OCI-M1 (cell line): ENCODE results near the gene KCNH1.
"Not testable (repeated sequence)": the region's sequence is repeated elsewhere in the genome, so short reads cannot be mapped to it uniquely, and the experiment has no call there.

Source experiments
- DNase-seq: peaks from one replicate; lab custom pipeline; 2025; lab: John Stamatoyannopoulos, UW

Gene KCNH1

DNA sequence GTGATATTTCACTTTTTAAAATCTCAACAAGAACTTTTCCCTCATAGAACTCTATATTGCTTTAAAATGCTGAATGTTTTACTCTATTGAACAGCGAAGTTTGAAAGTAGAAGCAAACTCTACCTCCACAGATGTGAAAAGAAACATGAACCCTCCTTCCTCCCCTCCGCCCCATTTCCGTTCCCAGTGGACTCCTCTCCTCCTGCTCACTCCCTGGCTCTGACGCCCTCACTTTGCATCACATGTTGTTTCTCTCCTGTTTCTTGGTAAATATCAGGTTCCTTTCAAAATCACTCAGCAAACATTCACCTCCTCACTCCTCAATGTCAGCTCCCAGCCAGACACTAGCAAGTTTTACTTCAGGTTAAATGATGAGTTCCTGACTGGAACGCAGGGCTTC is 34.6 kb downstream of the KCNH1 start:
- no peak for DNase-seq

DNA sequence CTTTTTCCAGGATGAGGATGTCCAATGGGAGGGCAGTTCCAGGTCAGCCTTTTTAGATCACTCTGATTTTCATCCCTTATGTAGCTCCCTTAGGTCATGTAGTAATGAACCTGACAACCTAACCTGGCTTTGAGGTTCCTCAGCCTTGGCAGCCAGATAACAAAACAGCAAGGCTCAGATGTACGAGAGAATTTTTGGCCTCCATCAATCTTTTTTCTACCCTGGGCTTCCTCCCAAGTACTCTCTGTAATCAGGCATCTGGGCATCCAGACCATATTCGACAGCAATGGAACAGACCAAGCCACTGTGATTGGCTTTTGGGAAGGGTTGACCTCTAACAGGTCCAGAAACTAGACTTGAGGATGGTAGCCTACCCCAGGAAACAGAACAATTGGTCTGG is 38.6 kb downstream of the KCNH1 start:
- DNase-seq, result no peak

DNA sequence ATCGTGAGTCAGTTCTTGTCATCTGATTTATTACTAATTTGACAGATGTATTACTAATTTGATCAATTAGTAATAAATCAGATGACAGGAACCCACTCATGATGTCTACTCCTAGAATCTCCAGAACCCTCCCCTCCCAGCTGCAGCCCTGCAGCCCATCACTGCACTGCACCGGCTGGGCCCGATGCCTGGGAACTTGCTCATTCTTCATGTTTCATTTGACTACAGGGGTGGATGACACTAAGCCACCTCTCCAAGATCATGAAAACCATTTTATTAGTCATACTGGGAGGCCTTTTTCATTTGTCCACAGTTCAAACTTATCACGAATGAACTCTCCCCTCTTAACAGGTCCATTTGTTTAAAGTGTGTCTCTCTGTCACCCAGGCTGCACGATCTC is 41.0 kb downstream of the KCNH1 start:
- no peak for DNase-seq

DNA sequence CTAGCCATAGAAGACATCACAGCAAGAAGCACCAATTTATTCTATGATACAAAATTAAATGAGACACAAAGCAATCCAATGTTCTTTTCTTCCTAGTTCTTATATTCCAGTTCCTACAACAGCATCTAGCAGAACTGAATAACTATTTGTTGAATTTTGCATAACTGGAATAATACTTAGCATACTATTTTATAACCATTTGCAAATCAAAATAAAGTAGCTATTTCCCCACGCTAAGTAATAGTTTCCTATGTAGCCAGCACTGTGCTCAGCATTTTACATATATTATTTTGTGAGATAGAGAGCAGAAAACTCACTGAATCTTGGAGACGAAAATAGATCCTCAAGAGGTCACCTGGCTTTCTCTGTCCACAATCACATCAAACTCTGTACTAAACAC is 42.1 kb downstream of the KCNH1 start:
- no peak for DNase-seq

DNA sequence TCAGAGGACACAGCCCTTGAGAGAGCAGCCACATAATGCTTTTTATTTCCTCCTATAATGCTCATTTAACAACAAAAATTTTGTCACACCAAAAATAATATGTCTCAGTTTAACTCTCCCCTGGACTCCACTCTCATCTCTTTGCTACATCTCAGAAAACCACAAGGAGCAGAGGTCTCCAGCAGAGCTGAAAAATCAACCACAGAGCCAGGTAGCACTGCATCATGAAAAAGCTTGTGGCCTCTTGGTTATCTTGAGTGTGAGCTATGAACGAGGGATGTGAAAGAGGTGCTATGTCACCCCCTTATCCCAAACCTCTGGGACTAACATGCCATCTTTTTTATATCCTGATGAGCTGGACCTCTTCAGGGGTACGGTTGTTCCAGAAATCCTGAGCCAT is 44.4 kb downstream of the KCNH1 start:
- no peak for DNase-seq

DNA sequence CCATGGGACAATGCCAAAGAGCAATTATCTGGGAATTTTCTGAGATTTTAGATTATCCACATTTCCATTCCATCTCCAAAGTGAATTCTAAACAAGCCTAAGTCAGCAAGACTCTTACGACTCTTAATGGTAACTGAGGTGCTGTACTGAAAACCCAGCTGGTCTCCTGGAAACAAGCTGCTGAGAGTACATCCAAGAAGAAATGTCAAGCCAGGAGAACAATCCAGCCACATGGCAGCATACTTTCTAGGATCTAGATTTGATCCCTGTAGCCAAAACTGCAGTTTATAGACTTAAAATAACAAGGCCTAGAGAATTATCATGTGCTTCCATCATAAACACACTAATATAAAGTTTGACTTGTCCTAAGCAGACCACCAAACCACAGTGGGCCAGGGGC is 45.8 kb downstream of the KCNH1 start:
- no peak for DNase-seq

DNA sequence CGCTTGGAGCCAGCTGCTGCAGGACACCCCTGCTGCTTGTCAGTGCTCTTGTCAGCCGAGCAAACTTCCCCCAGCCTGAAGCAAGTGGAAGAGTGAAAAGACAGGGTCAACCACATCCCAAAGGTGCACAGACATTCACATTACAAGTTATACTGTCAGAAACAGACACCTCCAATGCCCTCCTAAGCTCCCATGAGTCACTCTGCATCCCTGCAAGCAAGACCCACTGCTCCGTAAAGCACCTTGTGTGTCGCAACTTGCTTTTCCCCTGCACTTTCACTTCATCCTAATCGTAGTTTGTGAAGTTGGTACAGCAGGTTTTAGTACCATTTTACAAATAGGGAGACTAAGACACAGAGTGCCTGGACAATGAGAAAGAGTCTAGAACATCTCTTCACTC is 51.1 kb downstream of the KCNH1 start:
- DNase-seq, result peak; percentile 42

DNA sequence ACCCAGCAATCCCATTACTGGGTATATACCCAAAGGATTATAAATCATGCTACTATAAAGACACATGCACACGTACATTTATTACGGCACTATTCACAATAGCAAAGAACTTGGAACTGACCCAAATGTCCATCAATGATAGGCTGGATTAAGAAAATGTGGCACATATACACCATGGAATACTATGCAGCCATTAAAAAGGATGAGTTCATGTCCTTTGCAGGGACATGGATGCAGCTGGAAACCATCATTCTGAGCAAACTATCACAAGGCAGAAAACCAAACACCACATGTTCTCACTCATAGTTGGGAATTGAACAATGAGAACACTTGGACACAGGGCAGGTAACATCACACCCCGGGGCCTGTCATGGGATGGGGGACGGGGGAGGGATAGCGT is 52.5 kb downstream of the KCNH1 start:
- not testable (repeated sequence) for DNase-seq

DNA sequence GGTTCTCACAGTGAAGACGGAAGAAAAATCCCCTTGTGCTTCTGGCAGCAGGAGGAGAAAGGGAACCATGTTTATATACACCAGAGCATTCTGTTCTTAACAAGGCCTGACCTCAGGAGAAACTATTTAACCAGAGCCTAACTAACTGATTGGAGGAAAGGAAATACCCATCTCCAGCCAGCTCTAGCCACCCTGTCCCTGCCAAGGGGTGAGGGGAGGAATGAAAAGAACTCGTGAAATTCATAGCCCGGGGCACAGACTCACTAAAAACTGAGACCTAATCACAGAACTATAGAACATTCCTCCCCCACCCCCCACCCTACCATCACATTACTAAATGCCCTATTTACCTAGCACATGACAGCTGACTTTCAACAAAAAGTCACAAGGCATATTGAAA is 65.0 kb downstream of the KCNH1 start:
- no peak for DNase-seq

DNA sequence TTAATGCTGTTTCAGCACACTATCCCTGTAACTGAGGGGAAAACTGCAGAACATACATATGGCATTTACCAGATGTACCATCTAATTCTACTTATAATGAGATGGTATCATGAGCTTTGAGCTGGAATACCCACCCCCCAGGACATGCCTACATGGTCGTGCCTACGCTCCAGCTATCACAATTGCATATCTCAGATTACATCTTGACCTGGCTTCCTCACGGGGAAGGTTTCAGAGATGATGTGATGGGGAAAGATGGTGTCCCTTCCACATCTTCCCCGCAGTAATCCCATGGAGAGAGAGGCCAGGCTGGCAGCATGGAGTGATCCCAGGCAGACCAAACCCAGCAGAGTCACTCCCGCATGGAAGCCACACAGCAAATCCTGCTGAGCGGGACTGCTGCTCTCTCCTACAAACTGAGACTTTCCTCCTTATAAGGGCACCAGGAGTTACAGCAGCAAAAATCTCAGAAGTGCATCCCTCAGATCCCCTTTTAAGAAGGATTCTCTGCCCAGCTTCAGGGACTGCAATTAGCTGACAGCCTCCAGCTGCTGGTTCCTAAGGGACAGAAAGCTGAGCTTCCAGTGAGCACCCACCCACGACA is 67.1 kb downstream of the KCNH1 start:
- no peak for DNase-seq

DNA sequence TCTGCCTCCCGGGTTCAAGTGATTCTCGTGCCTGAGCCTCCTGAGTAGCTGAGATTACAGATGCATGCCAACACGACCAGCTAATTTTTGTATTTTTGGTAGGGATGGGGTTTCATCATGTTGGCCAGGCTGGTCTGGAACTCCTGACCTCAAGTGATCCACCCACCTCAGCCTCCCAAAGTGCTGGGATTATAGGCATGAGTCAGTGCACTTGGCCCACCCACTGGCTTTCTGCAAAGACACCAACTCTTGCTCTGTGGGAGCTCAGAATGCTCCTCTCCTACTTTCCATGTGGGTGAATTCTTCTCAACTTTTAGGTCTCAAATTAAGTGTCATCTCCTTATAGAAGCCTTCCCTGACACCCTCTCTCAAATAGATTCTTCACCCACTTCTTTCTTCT is 92.1 kb downstream of the KCNH1 start:
- not testable (repeated sequence) for DNase-seq

DNA sequence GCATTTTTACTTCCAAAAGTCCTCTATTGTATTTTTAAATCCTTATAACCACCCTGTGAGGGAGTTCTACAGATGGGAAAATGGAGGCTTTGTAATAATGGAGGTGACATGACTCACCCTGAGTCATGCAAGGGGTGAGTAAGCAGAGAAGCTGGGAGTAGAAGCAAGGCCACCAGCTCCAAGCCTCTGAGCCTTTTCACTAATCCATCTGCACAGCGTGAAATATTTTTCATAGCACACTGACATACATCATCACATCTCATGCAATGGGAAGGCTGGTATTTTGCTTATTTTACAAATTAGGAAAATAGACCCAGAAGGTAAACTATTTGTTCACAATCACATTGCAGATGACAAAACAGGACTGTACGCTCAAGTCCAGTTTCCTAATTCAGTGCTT is 96.9 kb downstream of the KCNH1 start:
- peak; percentile 27 for DNase-seq

DNA sequence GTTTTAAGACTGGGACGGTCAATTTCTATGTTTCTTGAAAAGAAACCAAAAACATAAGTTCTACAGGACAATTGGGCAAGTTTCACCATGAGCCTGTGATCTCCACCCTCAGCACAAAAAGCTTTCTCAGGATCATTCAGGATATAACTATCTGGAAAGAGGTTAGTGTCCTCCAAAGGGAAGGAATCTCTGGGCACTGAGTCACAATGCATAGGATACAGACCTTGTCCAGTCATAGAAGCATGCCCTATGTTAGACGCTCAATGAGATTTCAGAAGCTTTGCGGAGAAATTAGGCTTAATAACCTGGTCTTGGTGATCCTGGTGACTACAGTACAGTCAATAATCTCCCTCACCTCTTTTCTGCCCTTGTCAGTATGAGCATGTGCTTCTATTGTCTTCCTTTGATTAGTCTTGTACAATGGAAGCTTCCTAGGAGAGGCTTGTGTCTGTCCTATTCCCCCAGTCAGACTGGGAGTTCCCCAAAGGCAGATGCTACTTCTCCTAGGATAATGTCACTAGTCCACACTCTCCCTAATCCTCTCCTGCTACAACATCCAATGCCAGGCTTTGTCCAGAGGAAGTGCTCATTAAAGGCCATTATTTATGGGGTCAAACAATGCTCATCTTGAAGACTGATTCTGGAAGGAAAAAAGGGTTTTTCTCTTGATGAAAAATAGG is 97.4 kb downstream of the KCNH1 start:
- no peak for DNase-seq

DNA sequence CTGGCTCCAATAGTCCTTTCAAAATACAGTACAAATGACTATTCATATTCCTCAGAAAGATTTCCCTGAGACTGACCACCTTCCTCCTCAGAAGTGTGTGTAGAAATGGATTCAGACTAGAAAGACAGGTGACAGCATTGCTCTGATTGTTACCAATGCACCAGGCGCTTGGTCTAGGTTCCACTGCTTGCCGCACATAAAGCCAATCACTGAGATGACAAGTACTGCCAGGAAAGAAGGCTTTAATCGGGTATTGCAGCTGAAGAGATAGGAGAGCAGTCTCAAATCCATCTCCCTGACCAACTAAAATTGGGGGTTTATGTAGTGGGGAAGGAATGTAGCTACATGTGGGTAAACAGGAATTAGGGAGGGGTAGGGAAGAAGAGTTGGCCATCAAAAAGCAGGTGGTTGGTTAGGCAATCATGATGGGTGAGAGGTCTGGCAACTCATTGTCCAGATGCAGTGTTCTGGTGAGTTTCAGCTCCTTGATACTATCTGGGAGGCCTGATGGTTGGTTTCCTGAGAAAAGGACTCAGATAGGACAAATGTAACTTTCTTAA is 98.0 kb downstream of the KCNH1 start:
- DNase-seq, result no peak

DNA sequence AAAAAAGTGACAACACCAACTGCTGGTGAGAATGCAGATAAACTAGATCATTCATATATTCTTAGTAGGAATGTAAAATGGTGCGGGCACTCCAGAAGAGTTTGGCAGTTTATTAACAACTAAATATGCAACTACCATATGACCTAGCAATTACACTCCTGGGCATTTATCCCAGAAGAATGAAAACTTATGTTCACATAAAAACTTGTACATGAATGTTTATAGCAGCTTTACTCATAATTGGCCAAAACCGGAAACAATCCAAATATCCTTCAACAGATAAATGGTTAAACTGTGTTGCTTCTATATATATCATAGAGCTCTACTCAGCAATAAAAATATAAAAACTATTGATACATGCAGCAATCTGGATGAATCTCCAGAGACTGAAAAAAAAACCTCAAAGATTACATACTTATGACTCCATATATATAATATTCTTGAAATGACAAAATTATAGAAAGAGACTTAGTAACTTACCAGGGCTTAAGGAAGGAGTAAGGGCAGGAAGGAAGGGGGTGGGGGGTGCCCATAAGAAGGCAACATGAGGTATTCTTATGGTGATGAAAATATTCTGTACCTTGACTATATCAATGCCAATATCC is 99.9 kb downstream of the KCNH1 start:
- no peak for DNase-seq

DNA sequence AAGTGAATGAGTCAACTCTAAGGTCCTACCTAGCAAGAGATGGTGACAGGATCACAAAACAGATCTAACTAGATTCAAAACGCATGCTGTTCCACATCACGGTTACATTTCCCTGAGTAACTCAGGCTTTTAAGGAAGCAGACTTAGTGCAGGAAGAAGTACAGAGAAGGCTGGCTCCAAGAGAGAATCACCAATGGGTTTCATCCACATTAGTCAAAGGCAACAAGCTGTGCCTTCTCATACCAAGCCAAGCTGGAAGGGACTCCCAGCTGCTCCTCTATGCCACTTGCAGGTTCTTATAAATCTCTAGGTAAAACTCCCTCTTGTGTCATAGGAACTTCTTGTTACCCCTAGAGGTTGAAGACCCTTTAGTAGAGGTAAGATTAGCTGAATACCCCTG is 109.0 kb downstream of the KCNH1 start:
- no peak for DNase-seq

DNA sequence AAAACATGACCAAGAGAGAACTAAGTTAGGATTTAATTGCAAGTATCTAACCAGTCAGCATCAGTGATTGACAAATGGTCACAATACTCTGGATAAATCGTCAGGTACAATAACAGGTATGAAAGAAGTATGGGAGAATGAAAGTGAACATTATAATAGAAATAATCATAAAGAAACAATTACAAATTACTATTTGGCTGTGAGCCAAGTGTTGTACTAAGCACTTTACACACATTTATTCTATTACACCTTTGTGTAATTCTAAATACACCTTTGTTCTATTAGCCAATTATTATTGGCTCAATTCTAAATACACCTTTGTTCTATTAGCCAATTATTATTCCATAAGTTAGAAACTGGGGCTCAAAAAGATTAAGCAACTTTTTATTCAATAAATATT is 114.7 kb downstream of the KCNH1 start:
- no peak for DNase-seq

DNA sequence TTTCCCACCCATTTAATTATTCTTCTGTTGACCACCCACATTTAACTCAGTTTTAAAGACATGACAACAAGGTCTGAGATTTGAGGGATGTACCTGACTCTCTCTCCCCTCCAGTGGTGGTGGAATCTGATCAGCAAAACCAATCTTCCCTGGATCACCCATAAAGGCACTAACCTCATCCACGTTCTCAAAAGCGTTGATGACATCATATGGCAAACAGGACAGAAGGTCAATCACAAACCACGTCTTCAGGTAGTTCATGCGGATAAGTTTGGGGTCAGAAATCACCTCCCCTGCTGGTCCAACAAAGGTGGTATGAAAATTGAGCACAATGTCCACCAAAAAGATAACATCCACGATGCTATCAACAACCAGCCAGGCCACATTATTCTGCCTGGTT is 115.3 kb downstream of the KCNH1 start:
- no peak for DNase-seq

DNA sequence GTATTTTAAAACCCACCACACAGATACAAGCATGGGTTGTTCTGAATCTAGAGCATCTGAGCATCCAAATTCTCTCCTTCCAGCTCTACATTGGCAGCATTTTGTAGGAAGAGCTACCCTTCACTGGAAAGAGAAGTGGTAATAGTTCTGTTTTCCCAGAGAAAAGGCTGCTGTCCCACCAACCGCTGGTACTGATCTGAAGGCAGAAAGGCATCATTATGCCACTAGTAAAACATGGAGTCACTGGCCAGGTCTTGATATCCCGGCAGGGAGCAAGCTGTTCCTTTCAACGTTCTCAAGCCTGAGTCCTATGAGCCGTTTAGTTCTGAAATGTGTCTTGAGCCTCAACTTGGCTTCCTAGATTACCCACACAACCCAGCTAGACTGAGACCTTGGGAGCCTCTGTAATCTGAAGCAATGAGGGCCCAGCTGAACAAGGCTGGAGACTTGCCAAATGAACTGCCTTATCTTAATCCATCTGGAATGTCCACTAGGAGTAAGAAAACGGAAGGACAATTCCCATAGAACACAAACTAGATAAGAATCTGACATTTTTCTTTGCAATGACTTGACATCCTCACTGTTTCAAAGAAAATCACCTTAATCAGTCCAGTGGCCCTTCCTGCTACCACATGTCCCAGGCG is 116.8 kb downstream of the KCNH1 start:
- DNase-seq, result no peak

DNA sequence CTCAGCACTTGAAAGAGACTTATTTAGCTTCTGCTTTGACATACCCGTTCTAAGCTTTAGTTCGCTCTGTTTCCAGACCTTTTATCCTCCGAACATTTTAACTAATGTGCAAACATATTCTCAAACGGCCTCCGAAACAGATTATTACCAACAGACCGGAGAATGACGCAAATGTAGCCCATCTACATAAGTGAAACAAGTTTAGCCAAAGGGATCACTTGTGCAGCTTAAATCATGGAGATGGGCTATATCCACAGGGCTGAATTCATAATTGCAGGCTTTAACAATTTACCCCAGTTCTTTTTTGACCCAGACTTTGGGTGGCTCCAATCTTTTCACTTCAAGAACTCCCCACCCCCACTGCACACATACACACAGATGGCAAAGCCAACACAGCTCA is 119.7 kb downstream of the KCNH1 start:
- DNase-seq, result no peak

DNA sequence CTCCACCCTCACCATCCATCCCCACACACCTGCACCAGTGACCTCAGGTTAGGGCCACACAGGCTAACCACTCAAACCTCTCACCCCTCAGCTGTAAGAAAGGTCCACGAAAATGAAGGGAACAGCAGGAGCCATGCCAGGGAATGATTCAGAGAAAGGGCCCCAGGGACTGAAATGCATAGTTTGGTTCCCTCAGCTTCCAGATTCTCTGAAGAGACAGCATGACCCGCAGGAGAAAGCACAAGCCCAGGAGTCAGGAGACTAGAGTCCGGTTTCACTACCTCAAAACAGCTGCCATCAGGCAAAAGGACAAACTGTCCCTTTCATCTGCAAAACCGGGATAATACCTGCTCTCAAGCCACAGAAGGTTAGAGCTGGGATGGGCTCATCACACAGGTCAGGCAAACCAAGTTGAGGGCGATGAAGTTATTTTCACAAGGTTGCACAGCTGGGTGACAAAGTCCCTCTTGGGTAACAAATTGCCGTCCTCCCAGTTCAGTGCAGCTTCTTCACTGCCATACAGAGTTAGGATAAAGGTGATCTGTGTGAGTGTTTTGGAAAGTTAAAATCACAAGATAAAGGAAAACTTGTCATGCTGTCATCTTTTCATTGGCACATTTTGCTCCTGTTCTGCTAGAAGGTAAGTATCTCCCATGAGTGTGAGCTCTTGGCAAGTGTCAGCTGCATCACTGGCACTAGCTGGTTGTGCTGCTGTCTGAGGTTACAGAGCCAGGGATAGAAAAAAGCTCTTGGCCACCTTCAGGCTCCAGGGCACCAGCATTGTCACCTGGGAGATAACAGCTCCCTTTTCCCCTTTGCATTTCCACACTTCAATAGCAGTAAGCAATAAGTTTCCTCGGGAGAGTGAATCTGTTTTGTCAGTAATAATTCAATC is 120.4 kb downstream of the KCNH1 start:
- DNase-seq, result no peak

DNA sequence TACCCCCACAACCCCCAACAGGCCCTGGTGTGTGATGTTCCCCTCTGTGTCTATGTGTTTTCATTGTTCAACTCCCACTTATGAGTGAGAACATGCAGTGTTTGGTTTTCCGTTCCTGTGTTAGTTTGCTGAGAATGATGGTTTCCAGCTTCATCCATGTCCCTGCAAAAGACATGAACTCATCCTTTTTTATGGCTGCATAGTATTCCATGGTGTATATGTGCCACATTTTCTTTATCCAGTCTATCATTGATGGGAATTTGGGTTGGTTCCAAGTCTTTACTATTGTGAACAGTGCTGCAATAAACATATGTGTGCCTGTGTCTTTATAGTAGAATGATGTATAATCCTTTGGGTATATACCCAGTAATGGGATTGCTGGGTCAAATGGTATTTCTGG is 122.8 kb downstream of the KCNH1 start:
- not testable (repeated sequence) for DNase-seq
